Keratinocyte (primary cell): ENCODE results near the gene KCNMA1. TPM values are rescaled to one million over a fixed set of nuclear protein-coding genes. Genes with fewer than 3 reads are reported as not detected.

Experiments used
- DNase-seq: peaks from one replicate; pipeline ENCODE4 v3.0.0-alpha.2; 2011; ENCODE audit warnings: low read depth, missing footprints, low spot score
- FAIRE-seq: peaks from 2 replicates; lab custom pipeline; 2011; peaks lifted over from hg19 to GRCh38; lab: Jason Lieb, UNC
- H2AFZ ChIP-seq: 2 replicates; pipeline ENCODE4 v1.6.0; 2012; ENCODE audit warnings: low read length, control low read depth, inconsistent platforms; ENCODE audit not compliant: control insufficient read depth
- H3K27ac ChIP-seq: 2 replicates; pipeline ENCODE4 v1.5.1; 2011; ENCODE audit warnings: low read length; ENCODE audit not compliant: control insufficient read depth, insufficient read depth
- H3K27me3 ChIP-seq: 3 replicates; pipeline ENCODE4 v1.6.0; 2011; ENCODE audit warnings: low read length; ENCODE audit not compliant: control insufficient read depth, insufficient read depth; ENCODE audit errors: extremely low read depth
- H3K36me3 ChIP-seq, 2 experiments: 2 replicates in 1 of 2; 3 replicates in 1 of 2; pipeline ENCODE4 v1.5.1; 2011; ENCODE audit warnings: low read length in 2 of 2, mild to moderate bottlenecking in 1 of 2; ENCODE audit not compliant: control insufficient read depth in 2 of 2, insufficient read depth in 2 of 2; ENCODE audit errors: extremely low read depth in 1 of 2
- H3K4me1 ChIP-seq: 3 replicates; pipeline ENCODE4 v1.5.1; 2011; ENCODE audit warnings: low read length; ENCODE audit not compliant: control insufficient read depth, insufficient read depth; ENCODE audit errors: extremely low read depth
- H3K4me2 ChIP-seq: 3 replicates; pipeline ENCODE4 v1.6.0; 2011; ENCODE audit warnings: low read depth, low read length; ENCODE audit not compliant: control insufficient read depth, insufficient read depth; ENCODE audit errors: extremely low read depth
- H3K4me3 ChIP-seq, 3 experiments: fragments of 200-600 bp in 1 of 3; sonication (generic) in 1 of 3; 2 replicates in 2 of 3; 3 replicates in 1 of 3; pipeline ENCODE4 v1.5.1; 2011 to 2016; ENCODE audit warnings: low read length in 3 of 3, mild to moderate bottlenecking in 3 of 3, control low read depth in 2 of 3, inconsistent platforms in 1 of 3, low read depth in 1 of 3, mixed read lengths in 1 of 3, mixed run types in 1 of 3, moderate library complexity in 1 of 3; ENCODE audit not compliant: control insufficient read depth in 2 of 3, insufficient read depth in 2 of 3; ENCODE audit errors: extremely low read depth in 1 of 3
- H3K79me2 ChIP-seq: 2 replicates; pipeline ENCODE4 v1.6.0; 2012; ENCODE audit warnings: low read length; ENCODE audit not compliant: control insufficient read depth, insufficient read depth
- H3K9ac ChIP-seq: 3 replicates; pipeline ENCODE4 v1.6.0; 2011; ENCODE audit warnings: low read length; ENCODE audit not compliant: control insufficient read depth, insufficient read depth; ENCODE audit errors: extremely low read depth
- H3K9me1 ChIP-seq: 3 replicates; pipeline ENCODE4 v1.6.0; 2011; ENCODE audit warnings: low read length; ENCODE audit not compliant: control insufficient read depth, insufficient read depth; ENCODE audit errors: extremely low read depth
- H3K9me3 ChIP-seq: 2 replicates; pipeline ENCODE4 v1.5.1; 2012; ENCODE audit warnings: low read depth, low read length; ENCODE audit not compliant: control insufficient read depth
- H4K20me1 ChIP-seq: 3 replicates; pipeline ENCODE4 v1.6.0; 2011; ENCODE audit warnings: low read length; ENCODE audit not compliant: control insufficient read depth, insufficient read depth; ENCODE audit errors: extremely low read depth
- EZH2 ChIP-seq: IDR thresholded peaks from one replicate; pipeline ENCODE4 v1.6.1; 2012; ENCODE audit warnings: inconsistent platforms, mild to moderate bottlenecking, low read length, moderate library complexity
- dilution Hi-C: fragments of 300-500 bp; cut with MboI; formaldehyde crosslinking; loops from one replicate; pipeline ENCODE4 v1.7.0; 2020; ENCODE audit warnings: low sequenced_read_pairs; ENCODE audit not compliant: extremely low pct_ligation_motif_present
- polyA plus RNA-seq, 5 experiments: library from polyadenylated mRNA; depleted of rRNA in 3 of 5; stranded (reverse) in 3 of 5; stranded (forward) in 1 of 5; unstranded in 1 of 5; fragments of >200 nt; gene quantifications; 1 replicate in 1 of 5; 2 replicates in 3 of 5; 3 replicates in 1 of 5; pipeline versions ENCODE4 v1.2.1 to v1.2.3, GENCODE V29; 2011 to 2012; ENCODE audit warnings: missing spikeins in 2 of 5, low read depth in 1 of 5, low replicate concordance in 1 of 5
- TF ChIP-seq, protein P1 (sequence below), 3 experiments: IDR thresholded peaks in 1 of 3; conservative IDR thresholded peaks in 1 of 3; optimal IDR thresholded peaks in 1 of 3; 2 replicates in 2 of 3; 3 replicates in 1 of 3; pipeline versions ENCODE3 to v1.5.1; 2011; ENCODE audit warnings: low read length in 3 of 3, mild to moderate bottlenecking in 3 of 3, moderate library complexity in 2 of 3, control low read depth in 1 of 3, inconsistent platforms in 1 of 3; ENCODE audit not compliant: insufficient read depth in 2 of 3; ENCODE audit errors: extremely low read depth in 1 of 3

The KCNMA1 gene
- polyA plus RNA-seq, 1 donor (not counting 4 experiments of a cell fraction or from before 2014, with no cell fraction given) = 6.3 TPM

DNA sequence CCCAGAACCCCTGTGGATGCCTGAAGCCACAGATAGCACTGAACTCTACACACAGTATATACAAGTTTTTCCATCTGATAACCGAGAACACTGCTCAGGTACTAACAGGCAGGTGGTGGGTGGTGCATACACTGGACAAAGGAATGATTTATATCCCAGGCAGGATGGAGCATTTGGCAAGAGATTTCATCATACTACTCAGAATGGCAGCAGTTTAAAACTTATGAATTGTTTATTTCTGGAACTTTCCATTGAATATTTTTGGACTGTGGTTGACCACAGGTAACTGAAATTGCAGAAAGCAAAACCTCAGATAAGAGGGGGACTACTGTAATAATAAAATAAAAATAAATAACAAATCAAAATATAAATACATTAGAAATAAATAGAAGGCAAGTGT lies 10.9 kb upstream of the KCNMA1 start:
- DNase-seq (no peak), FAIRE-seq (no peak)
- no peak overlapping the region for H3K9ac ChIP-seq
- H4K20me1 ChIP-seq = no peaks in the 10 kb centered on the region
- dilution Hi-C loops = no loop called here
- H3K4me2 ChIP-seq = peak overlapping the region; percentile 29
- peaks cover 3% of the 10 kb centered on the region for H3K27me3 ChIP-seq
- H3K27ac ChIP-seq = no peak overlapping the region
- no peak overlapping the region for H2AFZ ChIP-seq
- H3K4me3 ChIP-seq = no peak overlapping the region
- H3K4me1 ChIP-seq = peaks cover 4% of the 10 kb centered on the region
- H3K9me1 ChIP-seq = no peaks in the 10 kb centered on the region
- H3K36me3 ChIP-seq = no peaks in the 10 kb centered on the region
- no peaks in the 10 kb centered on the region for H3K9me3 ChIP-seq
- no peak for TF ChIP-seq EZH2
- TF ChIP-seq, protein P1, sequence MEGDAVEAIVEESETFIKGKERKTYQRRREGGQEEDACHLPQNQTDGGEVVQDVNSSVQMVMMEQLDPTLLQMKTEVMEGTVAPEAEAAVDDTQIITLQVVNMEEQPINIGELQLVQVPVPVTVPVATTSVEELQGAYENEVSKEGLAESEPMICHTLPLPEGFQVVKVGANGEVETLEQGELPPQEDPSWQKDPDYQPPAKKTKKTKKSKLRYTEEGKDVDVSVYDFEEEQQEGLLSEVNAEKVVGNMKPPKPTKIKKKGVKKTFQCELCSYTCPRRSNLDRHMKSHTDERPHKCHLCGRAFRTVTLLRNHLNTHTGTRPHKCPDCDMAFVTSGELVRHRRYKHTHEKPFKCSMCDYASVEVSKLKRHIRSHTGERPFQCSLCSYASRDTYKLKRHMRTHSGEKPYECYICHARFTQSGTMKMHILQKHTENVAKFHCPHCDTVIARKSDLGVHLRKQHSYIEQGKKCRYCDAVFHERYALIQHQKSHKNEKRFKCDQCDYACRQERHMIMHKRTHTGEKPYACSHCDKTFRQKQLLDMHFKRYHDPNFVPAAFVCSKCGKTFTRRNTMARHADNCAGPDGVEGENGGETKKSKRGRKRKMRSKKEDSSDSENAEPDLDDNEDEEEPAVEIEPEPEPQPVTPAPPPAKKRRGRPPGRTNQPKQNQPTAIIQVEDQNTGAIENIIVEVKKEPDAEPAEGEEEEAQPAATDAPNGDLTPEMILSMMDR (optimal IDR thresholded peaks at IDR 0.05 in 1 of 3, IDR thresholded peaks at IDR 0.05 in 1 of 3, conservative IDR thresholded peaks at IDR 0.05 in 1 of 3; ENCODE audit: extremely low read depth in 1 of 3, insufficient read depth in 2 of 3, low read length in 3 of 3) = no peak
- no peaks in the 10 kb centered on the region for H3K79me2 ChIP-seq

DNA sequence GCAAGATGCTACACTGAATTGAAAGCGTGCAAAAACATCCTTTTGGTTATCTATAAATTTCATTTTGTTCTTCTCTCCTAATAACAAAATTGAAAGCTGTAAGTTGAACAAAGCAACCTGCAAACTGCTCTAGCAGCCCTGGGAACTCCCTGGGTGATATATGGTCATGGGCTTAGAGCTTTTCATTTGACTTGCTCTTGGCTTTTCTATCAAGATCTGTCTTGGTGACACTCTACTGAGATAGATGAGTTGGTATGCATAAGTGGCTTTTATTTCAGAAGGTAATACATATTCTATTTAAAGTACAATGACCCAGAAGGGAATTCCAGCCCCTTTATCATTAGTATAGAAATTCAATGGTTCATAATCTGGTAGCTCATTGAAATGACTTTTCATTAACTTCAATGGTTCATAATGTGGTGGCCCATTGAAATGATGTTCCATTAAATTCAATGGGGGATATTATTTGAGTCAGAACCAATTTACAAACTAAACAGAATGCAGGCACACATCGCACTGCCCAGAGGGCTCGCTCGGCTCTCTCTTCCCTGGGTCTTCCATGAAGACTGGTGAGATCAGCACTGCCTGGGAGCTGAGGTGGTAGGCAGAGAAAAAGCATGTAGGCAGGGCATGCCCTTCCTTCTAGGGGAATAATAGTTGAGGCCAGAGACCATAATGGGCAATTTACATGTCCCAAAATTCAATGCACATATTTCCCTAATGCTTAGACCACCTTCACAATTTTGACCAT lies 10.1 kb upstream of the KCNMA1 start:
- dilution Hi-C loops = no loop called here
- Histone ChIP-seq H3K79me2 (no peaks in the 10 kb centered on the region), H2AFZ (no peak overlapping the region)

More for the DNA sequence above, 10.1 kb upstream of the KCNMA1 start:
- DNase-seq (no peak), FAIRE-seq (no peak)
- peaks cover 4% of the 10 kb centered on the region for H3K4me1 ChIP-seq
- H3K27me3 ChIP-seq = peaks cover 3% of the 10 kb centered on the region
- H3K4me2 ChIP-seq = peak overlapping the region; percentile 29
- TF ChIP-seq, protein P1 (optimal IDR thresholded peaks at IDR 0.05 in 1 of 3, IDR thresholded peaks at IDR 0.05 in 1 of 3, conservative IDR thresholded peaks at IDR 0.05 in 1 of 3; ENCODE audit: extremely low read depth in 1 of 3, insufficient read depth in 2 of 3, low read length in 3 of 3) = no peak
- TF ChIP-seq EZH2 = no peak
- H3K36me3 ChIP-seq = no peaks in the 10 kb centered on the region
- H3K9me1 ChIP-seq = no peaks in the 10 kb centered on the region
- H3K27ac ChIP-seq = no peak overlapping the region
- H3K9me3 ChIP-seq = no peaks in the 10 kb centered on the region
- H4K20me1 ChIP-seq = no peaks in the 10 kb centered on the region
- H3K4me3 ChIP-seq = no peak overlapping the region
- H3K9ac ChIP-seq = no peak overlapping the region
